Measurements from ENCODE around the gene OSBP.
A peak's percentile ranks its signal among the peaks of the same experiment; 100 is the strongest.

Gene OSBP

DNA sequence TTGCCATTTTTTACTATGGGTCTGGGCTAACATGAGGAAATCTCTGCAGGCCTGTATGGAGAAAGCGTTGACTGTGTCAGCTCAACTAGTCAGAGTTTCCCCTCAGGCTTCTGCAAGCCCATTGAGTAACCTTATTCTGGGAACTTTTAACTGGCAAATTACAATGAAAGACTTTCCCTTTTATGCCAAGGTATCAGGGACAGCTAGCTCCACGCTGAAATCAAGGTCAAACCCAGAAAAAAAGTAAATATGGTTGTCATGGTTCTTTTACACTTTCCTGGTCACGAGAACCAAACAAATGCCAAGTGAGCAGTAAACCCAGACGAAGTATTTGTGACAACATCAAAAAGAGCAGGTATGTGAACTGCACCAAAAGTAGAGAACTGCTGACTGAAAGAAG is 13.8 kb downstream of the OSBP start:
- DNase-seq: no peak

DNA sequence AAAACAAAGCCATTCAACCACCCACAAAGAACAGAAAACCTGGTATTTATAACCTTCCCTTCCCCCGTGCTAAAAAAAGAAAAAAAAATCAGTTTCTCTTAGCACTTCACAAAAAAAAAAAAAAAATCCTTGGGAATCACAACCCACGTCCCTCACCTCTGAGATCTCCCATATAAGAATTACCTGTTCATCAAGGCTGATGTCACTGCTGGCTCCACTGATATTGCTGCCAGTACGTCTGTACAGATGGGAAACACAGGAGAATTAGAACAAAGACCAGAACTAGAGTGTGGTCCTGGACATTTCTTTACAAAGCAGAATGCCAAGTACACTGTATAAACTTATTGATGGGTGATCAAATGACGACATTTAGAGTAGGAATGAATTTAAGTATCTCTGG is 14.9 kb downstream of the OSBP start:
- DNase-seq: no peak

DNA sequence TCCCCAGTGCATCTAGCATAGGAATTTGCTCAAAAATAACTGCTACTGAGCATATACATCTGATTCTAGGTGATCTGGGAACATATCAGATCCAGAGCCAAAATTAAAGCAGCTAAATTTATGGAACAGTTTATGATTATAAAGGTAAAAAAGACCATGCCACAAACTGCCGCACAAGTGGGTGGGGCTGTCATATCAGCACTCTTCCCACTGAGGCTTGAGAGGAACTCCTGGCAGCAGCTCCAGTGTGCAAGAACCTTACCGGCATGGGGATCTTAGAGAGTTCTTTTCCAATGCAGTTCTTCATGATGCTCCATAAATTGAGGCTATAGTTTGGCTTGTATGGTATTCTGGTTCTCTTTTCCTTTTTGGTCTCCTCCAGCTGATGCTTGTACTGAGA is 15.3 kb downstream of the OSBP start:
- DNase-seq: no peak

DNA sequence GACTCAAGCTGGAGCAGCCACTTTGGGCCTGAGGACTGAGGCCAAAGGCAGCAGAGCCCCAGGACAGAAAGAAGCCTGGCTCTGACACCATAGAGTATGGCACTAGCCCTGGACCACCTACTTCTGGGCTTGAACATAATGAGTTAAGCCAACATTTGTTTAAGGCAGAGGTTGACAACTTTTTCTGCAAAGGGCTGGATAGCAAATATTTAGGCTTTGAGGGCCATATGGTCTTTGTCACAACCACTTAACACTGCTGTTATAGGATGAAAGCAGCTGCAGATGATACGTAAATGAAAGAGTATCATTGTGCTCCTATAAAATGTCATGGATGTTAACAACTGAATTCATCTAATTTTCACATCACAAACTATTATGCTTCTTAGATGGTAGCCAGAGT is 16.6 kb downstream of the OSBP start:
- no peak for DNase-seq

DNA sequence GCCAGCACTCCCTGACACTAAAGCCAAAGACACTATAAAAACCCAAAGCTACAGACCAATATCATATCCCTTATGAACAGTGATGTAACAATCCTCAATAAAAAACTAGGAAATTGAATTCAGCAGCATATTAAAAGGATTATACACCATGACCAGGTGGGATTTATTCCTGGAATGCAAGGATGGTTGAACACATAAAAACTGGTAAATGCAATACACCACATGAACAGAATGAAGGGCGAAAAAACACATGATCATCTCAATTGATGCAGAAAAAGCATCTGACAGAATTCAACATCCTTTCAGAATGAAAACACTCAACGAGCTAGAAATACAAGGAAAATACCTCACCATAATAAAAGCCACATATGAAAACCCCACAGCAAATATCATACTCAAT is 31.3 kb downstream of the OSBP start:
- DNase-seq: no peak

DNA sequence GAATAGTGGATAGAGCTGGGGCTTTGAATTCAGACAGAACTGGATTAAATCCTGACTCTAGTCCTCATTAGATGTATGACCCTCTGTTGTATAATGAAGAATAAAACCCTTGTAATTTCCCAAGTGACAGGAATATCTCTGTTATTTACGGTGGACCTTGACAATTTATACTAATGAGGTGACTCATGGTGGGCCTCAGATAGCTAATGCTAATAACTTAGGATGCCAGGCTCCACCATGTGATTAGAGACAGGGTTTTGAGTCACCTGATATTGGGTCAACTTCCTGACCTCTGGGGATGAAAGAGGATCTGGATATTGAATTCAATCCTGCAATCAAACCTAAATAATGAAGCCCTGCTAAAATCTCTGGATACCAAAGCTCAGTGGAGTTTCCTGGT is 33.6 kb downstream of the OSBP start:
- DNase-seq: no peak

DNA sequence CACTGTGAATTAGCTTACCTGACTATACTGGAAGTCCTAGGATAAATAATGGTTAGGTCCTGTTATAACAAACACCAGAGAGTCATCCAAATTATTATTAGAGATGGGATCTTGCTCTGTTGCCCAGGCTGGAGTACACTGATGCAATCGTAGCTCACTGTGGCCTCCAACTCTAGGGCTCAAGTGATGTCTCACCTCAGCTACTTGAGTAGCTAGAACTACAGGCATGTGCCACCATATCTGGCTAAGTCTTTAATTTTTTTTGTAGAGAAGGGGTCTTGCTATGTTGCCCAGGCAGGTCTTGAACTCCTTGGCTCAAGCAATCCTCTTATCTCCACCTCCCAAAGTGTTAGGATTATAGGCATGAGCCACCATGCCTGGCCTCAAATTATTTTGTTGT is 37.2 kb downstream of the OSBP start:
- DNase-seq: no peak

DNA sequence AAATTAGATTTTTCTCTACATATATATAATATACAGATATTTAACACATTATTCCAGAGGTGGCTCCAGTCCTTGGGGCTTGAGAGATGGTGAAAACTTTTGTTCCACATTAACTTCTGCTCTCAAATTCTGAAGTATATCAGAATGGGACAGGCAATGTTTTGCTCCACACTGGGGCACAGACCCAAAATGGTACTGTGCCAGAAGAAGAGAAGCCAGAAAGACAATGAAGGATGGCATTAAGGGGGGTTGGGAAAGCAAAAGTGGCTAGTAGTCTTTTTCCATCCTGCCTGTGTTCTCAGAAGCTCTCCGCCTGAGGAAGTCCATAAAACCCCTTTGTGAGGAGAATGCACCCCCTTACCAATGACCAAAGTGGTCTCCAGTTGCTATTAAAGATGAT is 40.1 kb downstream of the OSBP start:
- no peak for DNase-seq

DNA sequence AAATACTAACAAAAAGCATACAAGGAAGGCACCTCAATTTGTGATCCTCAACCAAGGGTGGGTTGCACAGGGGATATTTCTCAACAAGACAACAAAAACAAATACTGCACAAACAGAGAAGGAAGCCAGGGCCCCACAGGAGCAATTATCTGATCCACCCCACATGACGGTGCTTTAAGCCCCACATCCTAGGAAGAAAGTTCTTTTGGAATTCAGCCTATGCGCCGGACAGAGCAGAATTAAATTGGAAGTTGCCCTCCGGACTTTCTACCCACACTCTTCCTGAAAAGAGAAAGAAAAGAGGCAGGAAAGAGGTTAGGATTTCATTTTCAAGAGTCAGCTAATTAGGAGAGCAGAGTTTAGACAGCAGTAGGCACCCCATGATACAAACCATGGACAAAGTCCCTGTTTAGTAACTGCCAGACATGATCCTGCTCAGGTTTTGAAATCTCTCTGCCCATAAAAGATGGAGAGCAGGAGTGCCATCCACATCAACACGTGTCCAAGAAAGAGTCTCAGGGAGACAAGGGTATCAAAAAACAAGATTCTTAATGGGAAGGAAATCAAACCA is 40.6 kb downstream of the OSBP start:
- no peak for DNase-seq

DNA sequence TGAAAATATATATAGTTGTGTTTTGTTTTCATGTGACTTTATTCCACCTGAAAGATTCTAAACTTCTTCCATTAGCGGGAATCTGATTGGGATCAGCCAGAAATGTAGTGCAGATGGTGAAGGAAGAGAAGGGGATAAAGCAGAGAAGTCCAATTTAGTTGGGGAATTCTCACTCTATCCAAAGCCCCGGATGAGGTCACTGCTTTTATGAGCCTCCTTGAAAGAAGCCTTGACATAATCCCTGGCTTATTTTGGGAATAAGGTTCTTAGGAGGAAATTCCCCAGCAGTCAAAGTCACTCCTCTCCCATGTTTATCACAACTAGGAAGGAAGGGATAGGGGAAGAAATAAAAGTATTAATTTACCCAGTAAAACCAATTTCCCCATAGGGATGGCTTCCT is 41.1 kb downstream of the OSBP start:
- no peak for DNase-seq

DNA sequence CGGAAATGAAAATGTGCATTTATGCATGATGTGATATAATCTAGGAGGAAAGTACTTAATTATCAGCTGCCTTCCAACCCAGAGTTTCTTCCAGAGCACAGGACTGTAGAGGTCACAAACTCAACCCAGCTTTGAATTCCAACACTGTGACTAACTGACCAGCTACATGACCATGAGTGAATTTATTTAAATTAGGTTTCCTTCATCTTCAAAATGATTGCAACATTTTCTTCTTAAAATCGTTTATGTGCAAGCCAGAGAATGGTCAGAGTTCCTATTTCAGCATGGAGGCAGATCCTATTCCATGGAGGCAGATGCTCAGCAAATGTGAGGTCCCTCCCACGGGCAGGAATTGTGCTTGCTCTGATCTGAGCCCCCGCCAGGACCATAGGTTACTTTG is 42.4 kb downstream of the OSBP start:
- DNase-seq: no peak

DNA sequence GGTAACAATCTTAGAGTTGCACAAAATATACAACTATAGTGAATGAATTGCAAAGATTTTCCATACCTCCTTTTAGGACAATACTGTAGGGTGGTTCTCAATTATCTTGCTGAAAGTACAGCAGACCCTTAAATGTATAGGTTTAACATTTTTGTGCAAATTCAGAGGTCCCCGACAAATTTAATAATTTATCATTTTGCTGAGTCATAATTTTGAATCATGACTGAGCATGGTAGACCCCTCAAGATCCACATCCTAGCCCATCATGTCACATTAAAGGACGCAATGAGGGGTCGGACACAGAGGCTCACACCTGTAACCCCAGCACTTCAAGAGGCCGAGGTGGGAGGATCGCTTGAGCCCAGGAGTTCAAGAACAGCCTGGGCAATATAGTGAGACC is 43.5 kb downstream of the OSBP start:
- DNase-seq: no peak

DNA sequence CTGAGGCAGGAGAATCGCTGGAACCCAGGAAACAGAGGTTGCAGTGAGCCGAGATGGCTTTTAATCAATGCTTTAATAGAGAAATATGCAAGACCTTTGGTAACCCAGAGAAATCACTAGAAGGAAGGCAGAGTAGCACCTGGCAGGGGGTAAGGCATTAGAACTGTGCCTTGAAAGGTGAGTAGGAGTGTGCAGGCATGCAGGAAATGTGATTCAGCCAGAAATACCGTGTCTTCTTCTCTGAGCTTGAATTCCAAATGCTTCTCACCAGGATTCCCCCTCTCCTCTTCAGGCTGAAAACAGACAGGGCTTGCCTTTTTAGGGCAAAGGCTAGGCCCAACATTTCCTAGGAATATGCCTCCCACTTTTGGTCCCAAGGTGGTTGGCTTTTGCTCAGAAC is 53.3 kb downstream of the OSBP start:
- DNase-seq: no peak

DNA sequence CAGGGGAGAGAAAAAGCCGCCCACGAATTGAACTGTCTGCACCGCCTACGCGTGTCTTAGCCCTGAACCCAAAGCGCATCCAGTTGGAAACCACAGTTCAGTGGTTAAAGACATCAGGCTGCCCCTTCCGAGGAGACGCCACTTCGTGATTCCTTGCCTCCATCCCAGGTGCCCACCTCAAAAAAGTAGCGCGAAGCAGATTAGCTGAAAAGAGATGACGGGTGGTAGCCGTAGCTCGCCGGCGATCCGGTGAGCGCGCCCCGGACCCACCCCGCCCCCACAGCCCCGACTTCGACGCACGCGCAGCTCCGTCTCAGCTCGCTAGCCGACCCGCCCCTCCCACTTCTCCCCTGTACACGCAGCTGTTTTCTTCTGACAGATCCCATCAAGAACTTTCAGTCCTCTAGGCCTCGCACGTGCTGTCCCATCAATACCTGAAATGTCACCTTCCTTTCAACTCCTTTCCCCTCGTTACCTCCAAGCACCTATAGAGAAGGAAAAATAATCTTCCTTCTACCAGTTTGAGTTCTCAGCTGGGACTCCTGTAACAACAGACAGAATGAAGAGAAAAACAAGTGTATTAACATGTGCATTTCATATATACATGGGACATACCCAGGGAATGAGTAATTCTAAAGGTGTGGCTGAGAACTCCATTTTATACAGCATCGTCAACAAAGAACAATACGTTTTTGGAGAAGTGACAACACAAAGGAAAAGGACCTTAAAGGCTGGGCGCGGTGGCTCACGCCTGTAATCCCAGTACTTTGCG is 54.7 kb downstream of the OSBP start:
- peak; percentile 91 for DNase-seq

DNA sequence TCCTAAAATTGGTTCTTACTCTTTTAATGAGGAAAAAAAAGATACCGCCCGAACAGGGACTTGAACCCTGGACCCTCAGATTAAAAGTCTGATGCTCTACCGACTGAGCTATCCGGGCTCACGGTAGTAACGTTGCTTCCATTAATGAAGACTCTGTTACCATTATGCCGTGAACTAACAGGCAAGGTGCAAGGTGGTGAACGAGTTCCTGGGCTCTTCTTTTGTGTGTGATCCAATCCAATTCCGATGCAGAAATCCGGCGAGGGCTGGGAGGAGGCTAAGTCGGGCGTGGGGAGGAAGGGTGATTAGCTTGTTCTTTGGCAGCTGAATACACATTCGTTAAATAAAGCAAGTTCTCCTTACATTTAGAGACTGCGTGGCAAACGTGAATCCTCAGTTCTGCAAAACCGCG is 55.3 kb downstream of the OSBP start:
- DNase-seq: peak; percentile 73

DNA sequence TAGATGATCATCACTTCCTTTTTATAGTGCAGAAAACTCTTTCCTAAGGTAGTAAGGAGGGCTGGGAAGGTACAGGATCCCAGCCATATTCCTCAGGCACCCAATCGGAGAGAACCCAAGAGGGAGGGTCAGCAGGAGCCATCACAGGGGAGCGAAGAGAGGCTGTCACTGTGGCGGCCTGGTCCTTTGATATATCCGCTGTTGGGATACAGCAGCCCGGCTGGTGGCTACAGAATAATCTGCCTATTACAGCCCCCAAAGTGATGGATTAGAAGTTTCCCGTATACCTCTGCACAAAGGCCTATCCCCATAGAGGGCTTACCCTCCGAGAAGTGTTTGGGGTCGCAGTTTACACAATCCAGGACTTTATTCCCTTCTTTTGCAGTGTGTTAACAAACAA is 55.7 kb downstream of the OSBP start:
- no peak for DNase-seq

DNA sequence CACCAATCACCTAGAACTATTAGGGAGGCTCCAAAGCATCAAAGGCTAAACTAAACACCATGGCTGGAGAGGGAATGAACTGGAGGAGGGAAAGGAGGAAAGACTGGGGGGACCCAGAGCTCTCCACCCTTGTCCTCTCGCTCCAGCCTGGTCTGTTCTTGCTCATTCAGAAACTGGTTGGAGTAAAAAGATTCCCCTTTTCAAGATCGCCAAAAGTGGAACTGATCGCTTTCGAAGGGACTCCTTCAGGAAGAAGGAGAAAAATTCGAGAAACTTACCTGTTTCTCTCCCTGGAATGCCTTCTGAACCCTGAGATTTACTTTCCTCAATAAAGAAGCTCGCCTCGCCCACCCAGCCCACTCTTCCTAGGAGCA is 57.3 kb downstream of the OSBP start:
- DNase-seq: no peak

DNA sequence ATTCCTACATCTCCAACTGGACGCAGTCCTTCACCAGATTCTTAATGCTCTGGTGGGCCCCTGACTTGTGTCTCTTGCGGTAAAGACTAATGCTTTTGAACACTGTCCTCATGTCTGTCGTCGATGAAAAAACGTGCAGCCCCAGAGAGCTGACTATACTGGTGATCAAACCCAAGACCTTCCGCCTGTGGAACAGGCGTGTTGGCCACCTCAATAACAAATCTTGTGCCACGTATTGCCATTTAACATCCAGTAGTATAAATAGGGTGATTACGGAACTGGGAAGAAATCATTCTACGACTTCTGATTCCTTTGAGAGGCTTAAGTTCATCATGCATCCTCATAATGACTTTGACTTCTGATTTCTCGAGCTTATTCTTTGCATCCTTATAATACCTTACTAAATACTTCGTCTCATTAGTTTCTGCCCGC is 58.6 kb downstream of the OSBP start:
- DNase-seq: peak; percentile 19

DNA sequence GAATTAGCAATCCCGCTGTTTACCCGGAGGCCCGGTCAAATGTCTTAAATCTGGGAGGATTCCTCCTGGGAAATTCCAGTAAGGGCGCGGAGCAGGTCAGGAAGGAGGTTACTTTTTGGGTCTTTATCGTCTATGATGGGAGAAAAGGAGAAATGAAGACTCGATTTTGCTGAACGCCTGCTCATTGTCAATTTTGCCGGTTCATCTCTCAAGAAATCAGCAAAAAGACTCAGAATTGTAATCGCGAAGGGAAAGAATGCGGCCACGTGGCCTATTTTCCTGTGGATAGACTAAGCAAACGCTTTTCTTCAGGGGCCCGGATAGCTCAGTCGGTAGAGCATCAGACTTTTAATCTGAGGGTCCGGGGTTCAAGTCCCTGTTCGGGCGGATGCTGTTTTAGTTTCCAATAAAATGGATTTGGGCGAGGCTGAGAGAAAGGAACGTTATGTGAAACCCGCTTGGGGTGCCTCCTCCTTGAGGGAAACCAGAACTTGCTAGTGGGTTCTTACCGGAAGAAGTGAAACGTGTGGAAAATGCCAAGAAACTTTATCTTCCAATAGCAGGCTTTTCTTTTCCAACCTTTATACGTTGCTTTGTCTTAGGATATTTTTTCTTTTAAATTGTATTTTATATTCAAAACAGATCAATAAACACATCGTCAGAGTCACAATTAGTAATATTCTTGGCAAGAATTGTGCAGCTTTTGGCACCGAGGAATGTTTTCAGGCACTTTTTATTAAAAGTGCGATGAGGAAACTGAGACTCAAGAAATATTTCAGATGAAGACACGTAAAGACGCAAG is 59.3 kb downstream of the OSBP start:
- peak; percentile 61 for DNase-seq

DNA sequence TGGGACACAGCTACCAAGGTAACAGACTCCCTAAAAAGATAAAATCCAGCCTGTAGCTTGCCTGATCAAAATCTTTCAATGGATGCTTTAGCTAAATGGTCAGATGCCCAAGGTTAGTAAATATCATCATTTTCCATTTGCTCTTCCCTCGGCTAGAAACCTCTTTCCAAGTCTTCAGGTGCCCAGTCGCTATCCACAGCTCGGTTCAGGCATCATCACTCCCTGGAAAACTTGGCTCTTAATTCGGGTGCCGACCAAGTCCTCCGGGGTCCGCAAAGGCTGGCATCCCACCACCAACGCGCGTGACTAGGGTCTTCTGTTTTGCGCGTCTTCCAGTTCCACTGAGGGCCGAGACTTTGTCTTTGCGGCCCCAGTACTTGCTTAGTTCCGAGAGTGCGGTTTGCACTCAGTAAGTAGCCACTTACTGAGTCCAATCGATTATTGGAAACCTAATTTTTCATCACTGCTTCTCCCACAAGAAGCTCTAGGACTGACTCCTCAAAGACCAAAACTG is 59.9 kb downstream of the OSBP start:
- no peak for DNase-seq

DNA sequence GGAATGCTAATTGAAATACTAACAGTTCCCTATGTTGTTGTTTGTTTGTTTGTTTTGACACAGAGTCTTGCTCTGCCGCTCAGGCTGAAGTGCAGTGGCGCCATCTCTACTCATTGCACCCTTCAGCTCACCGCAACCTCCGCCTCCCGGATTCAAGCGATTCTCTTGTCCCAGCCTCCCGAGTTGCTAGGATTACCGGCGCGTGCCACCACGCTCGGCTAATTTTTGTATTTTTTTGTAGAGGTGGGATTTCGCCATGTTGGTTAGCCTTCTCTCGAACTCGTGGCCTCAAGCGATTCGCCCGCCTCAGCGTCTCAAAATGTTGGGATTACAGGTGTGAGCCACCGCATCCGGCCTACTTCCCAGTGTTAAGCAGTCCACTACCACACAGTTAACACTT is 62.3 kb downstream of the OSBP start:
- no peak for DNase-seq

DNA sequence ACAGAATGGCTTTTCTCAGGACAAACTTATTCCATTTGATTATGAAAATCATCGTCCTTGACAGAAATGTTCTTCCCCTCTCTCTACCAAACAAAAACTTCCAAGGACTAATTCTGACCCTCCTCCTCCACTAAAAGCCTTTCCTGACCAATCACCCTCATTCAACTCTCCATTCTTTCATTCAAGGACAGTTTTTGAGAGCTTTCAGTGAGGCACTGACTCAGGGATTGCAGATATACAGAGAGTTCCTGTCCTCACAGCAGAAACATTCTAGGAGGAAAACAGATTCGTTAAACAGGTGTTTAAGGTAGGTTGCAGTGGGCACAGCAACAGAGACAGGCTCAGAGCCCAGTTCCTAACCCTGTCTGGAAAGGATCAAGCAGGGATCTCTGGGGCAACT is 62.7 kb downstream of the OSBP start:
- DNase-seq: no peak

DNA sequence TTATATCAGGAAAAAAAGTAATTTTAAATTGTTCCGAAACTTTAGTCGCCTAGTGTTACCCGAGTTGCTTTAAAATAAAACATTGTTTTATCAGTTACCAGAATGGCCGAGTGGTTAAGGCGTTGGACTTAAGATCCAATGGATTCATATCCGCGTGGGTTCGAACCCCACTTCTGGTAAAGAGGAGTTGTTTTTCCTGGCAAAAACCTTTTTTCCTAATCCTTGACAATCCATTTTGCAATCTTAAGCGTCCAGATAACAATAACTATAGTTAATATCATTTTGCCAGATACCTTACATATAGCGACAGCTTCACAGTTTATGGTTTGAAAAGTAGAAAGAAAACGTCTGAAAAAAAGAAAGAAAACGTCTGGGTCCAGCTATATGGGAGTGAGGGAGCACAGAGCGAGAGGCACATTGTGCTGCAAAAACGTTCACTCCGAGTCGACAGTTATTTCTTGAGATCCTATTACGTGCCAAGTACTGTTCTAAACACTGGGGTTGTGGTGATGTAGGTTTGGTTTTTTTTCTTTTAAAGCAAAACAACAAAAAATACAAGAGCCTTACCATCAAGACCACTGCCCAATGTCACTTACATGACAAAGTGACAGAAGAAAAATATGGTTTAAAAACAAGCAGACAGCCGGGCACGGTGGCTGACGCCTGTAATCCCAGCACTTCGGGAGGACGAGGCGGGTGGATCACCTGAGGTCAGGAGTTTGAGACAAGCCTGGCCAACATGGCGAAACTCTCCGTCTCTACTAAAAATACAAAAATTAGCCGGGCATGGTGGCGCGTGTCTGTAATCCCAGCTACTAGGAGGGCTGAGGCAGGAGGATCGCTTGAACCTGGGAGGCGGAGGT is 63.7 kb downstream of the OSBP start:
- DNase-seq: no peak

All from CD4-positive, alpha-beta T cell treated with Interleukin-17A for 4 hours (primary cell).